ENCODE data around the gene UNC5B.

The UNC5B gene

GRCh38 chr10:71209352-71209715 is 3.0 kb upstream of the UNC5B start:
- H3K36me3 ChIP-seq (ENCODE audit: control insufficient read depth, insufficient read depth, low read length), result no peaks in the 10 kb centered on the region
- peaks cover 44% of the 10 kb centered on the region for H3K27me3 ChIP-seq (ENCODE audit: control insufficient read depth, insufficient read depth, low read length)
- no peak overlapping the region for H3K27ac ChIP-seq (ENCODE audit: low read depth, low read length)
- H3K9me3 ChIP-seq (ENCODE audit: control insufficient read depth, insufficient read depth, low read depth, low read length), result no peaks in the 10 kb centered on the region
- no peak overlapping the region for H3K9ac ChIP-seq (ENCODE audit: low read length)
- H3K4me1 ChIP-seq (ENCODE audit: control insufficient read depth, insufficient read depth, low read length), result peaks cover 24% of the 10 kb centered on the region
- H3K4me3 ChIP-seq (ENCODE audit: low read depth, low read length), result no peak overlapping the region

DNA sequence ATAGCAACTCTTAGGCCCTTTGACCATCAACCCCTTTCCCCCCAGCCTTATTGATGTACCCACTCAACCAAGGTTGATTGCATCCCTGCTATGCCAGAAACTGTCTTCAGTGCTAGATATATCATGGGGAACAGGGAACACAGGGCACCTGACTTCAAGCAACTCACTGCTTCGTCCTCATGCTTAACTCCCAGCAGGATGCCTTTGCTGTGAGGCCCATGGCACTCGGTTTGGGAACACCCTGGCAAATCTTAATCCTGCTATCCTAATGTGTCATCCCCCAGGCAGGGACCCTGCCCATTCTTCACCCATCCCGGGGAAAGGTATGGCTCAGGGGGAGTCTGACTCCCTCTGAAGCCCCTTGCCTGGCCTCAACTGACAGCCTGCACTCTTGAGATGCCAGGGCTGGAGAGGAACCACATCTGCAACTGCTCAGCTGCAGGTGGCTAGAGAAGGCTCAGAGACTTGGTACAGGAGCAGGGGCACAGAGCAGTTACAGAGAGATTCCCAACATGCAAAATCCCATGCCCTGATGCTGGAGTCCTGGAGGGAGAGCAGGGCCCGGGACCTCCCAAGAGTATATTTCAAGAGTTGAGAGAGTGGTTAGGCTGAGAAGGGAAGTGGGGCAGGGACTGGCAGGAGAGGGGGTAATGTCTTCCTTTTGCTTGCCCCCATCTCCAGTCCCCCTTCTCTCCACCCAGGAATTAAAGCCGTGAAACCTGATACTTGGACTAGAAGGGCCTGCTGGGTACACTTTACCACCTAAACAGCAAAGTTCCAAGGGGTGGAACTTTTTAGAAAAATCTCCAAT is 2.4 kb upstream of the UNC5B start:
- no peak overlapping the region for H3K27ac ChIP-seq (ENCODE audit: low read depth, low read length)
- H3K27me3 ChIP-seq (ENCODE audit: control insufficient read depth, insufficient read depth, low read length), result peaks cover 50% of the 10 kb centered on the region
- H3K9ac ChIP-seq (ENCODE audit: low read length), result no peak overlapping the region
- no peaks in the 10 kb centered on the region for H3K36me3 ChIP-seq (ENCODE audit: control insufficient read depth, insufficient read depth, low read length)
- no peaks in the 10 kb centered on the region for H3K9me3 ChIP-seq (ENCODE audit: control insufficient read depth, insufficient read depth, low read depth, low read length)
- no peak overlapping the region for H3K4me3 ChIP-seq (ENCODE audit: low read depth, low read length)
- peaks cover 27% of the 10 kb centered on the region for H3K4me1 ChIP-seq (ENCODE audit: control insufficient read depth, insufficient read depth, low read length)

DNA sequence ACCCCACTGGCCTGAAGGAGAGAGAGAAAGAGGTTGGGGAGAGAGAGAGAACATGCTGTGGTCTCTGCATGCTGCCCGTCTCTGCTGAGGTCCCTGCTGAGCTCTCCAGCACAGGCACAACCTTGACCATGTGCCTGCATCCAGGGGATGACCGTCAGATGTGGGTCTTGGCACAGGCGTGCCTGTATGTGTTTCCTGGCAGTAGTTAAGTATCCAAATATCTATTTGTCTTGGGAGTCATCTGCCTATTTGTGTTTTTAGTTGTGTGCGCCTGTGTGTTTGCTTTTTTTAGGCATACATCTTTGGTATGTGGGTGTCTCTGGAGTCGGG is 1.9 kb upstream of the UNC5B start:
- H3K9ac ChIP-seq (ENCODE audit: low read length), result no peak overlapping the region
- H3K27ac ChIP-seq (ENCODE audit: low read depth, low read length), result no peak overlapping the region
- H3K27me3 ChIP-seq (ENCODE audit: control insufficient read depth, insufficient read depth, low read length), result peaks cover 53% of the 10 kb centered on the region
- H3K36me3 ChIP-seq (ENCODE audit: control insufficient read depth, insufficient read depth, low read length), result no peaks in the 10 kb centered on the region
- no peaks in the 10 kb centered on the region for H3K9me3 ChIP-seq (ENCODE audit: control insufficient read depth, insufficient read depth, low read depth, low read length)
- H3K4me1 ChIP-seq (ENCODE audit: control insufficient read depth, insufficient read depth, low read length), result peaks cover 33% of the 10 kb centered on the region
- no peak overlapping the region for H3K4me3 ChIP-seq (ENCODE audit: low read depth, low read length)

DNA sequence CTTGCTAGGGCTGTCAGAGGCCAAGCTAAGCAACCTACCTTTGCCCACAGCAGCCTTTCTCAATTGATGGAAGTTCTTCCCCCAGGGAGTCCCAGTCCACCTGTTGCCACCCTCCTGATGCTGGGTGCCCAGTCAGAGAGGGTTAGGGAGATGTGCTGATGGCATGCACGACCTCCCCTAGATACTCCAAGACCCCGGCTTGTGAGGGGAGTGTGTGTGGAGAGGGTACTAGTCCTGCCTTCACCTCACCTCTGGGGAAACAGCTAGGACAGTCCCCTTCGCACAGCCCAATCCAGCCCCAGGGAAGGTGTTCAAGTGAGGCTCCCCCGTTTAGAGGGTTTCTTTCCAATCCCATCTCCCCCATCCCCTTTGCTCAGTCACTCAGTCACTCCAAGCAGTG is 1.3 kb upstream of the UNC5B start:
- Histone ChIP-seq H3K27me3 (ENCODE audit: control insufficient read depth, insufficient read depth, low read length) (peaks cover 53% of the 10 kb centered on the region), H3K9ac (ENCODE audit: low read length) (no peak overlapping the region), H3K27ac (ENCODE audit: low read depth, low read length) (no peak overlapping the region), H3K4me3 (ENCODE audit: low read depth, low read length) (no peak overlapping the region), H3K4me1 (ENCODE audit: control insufficient read depth, insufficient read depth, low read length) (peaks cover 38% of the 10 kb centered on the region), H3K9me3 (ENCODE audit: control insufficient read depth, insufficient read depth, low read depth, low read length) (no peaks in the 10 kb centered on the region), H3K36me3 (ENCODE audit: control insufficient read depth, insufficient read depth, low read length) (no peaks in the 10 kb centered on the region)

GRCh38 chr10:71211775-71212317 is 524 bp upstream of the UNC5B start:
- no peaks in the 10 kb centered on the region for H3K36me3 ChIP-seq (ENCODE audit: control insufficient read depth, insufficient read depth, low read length)
- peak overlapping the region; percentile 93 for H3K4me3 ChIP-seq (ENCODE audit: low read depth, low read length)
- H3K27ac ChIP-seq (ENCODE audit: low read depth, low read length), result no peak overlapping the region
- no peaks in the 10 kb centered on the region for H3K9me3 ChIP-seq (ENCODE audit: control insufficient read depth, insufficient read depth, low read depth, low read length)
- peaks cover 53% of the 10 kb centered on the region for H3K27me3 ChIP-seq (ENCODE audit: control insufficient read depth, insufficient read depth, low read length)
- H3K4me1 ChIP-seq (ENCODE audit: control insufficient read depth, insufficient read depth, low read length), result peaks cover 46% of the 10 kb centered on the region
- H3K9ac ChIP-seq (ENCODE audit: low read length), result peak overlapping the region; percentile 29

DNA sequence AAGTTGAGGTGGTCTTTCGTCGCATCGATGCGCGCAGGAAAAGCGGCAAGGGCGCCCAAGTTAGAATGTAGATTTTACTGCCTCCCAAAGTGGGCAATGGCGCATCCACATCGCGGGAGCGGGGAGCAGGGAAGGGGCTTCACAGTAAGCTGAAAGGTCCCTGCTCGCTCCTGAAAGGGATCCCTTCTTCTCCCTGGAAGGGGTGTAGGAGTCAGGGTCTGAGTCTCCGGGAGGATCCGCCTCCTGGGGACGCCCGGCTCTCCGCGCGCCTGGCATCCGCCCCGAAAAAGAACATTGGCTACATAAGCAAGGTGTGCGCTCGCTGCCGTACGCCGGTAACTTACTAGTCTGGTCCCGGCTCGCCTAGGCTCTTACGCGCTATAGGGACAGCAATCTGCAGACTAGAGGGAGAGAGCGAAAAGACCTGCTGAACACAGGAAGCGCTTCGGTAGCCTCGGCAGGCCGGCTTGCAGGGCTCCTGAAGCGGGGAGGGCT is 804 bp downstream of the UNC5B start:
- H3K9ac ChIP-seq (ENCODE audit: low read length), result peak overlapping the region; percentile 81

GRCh38 chr10:71213761-71214440 is 1.5 kb downstream of the UNC5B start:
- H3K4me1 ChIP-seq (ENCODE audit: control insufficient read depth, insufficient read depth, low read length), result peaks cover 57% of the 10 kb centered on the region
- H3K27ac ChIP-seq (ENCODE audit: low read depth, low read length), result no peak overlapping the region
- H3K36me3 ChIP-seq (ENCODE audit: control insufficient read depth, insufficient read depth, low read length), result no peaks in the 10 kb centered on the region
- H3K9ac ChIP-seq (ENCODE audit: low read length), result peak overlapping the region; percentile 10
- H3K9me3 ChIP-seq (ENCODE audit: control insufficient read depth, insufficient read depth, low read depth, low read length), result no peaks in the 10 kb centered on the region
- H3K27me3 ChIP-seq (ENCODE audit: control insufficient read depth, insufficient read depth, low read length), result peaks cover 62% of the 10 kb centered on the region
- H3K4me3 ChIP-seq (ENCODE audit: low read depth, low read length), result peak overlapping the region; percentile 93

More for the DNA sequence above, 804 bp downstream of the UNC5B start:
- Histone ChIP-seq H3K4me1 (ENCODE audit: control insufficient read depth, insufficient read depth, low read length) (peaks cover 51% of the 10 kb centered on the region), H3K27me3 (ENCODE audit: control insufficient read depth, insufficient read depth, low read length) (peaks cover 54% of the 10 kb centered on the region), H3K27ac (ENCODE audit: low read depth, low read length) (no peak overlapping the region; the same call in 1 of the 2 replicates), H3K9me3 (ENCODE audit: control insufficient read depth, insufficient read depth, low read depth, low read length) (no peaks in the 10 kb centered on the region), H3K4me3 (ENCODE audit: low read depth, low read length) (peak overlapping the region; percentile 93), H3K36me3 (ENCODE audit: control insufficient read depth, insufficient read depth, low read length) (no peaks in the 10 kb centered on the region)

GRCh38 chr10:71214641-71215559 is 2.5 kb downstream of the UNC5B start:
- H3K4me3 ChIP-seq (ENCODE audit: low read depth, low read length), result peak overlapping the region; percentile 93
- H3K27ac ChIP-seq (ENCODE audit: low read depth, low read length), result no peak overlapping the region
- H3K9me3 ChIP-seq (ENCODE audit: control insufficient read depth, insufficient read depth, low read depth, low read length), result no peaks in the 10 kb centered on the region
- no peaks in the 10 kb centered on the region for H3K36me3 ChIP-seq (ENCODE audit: control insufficient read depth, insufficient read depth, low read length)
- no peak overlapping the region for H3K9ac ChIP-seq (ENCODE audit: low read length)
- peaks cover 49% of the 10 kb centered on the region for H3K4me1 ChIP-seq (ENCODE audit: control insufficient read depth, insufficient read depth, low read length)
- H3K27me3 ChIP-seq (ENCODE audit: control insufficient read depth, insufficient read depth, low read length), result peaks cover 60% of the 10 kb centered on the region

- peaks cover 54% of the 10 kb centered on the region for H3K27me3 ChIP-seq (ENCODE audit: control insufficient read depth, insufficient read depth, low read length)
- peaks cover 47% of the 10 kb centered on the region for H3K4me1 ChIP-seq (ENCODE audit: control insufficient read depth, insufficient read depth, low read length)
- H3K36me3 ChIP-seq (ENCODE audit: control insufficient read depth, insufficient read depth, low read length), result no peaks in the 10 kb centered on the region
- H3K4me3 ChIP-seq (ENCODE audit: low read depth, low read length), result peak overlapping the region; percentile 62
- peak overlapping the region; percentile 53 for H3K9ac ChIP-seq (ENCODE audit: low read length)
- H3K9me3 ChIP-seq (ENCODE audit: control insufficient read depth, insufficient read depth, low read depth, low read length), result no peaks in the 10 kb centered on the region
- H3K27ac ChIP-seq (ENCODE audit: low read depth, low read length), result no peak overlapping the region
Observed at GRCh38 chr10:71216363-71216695, 4.0 kb downstream of the UNC5B start.

DNA sequence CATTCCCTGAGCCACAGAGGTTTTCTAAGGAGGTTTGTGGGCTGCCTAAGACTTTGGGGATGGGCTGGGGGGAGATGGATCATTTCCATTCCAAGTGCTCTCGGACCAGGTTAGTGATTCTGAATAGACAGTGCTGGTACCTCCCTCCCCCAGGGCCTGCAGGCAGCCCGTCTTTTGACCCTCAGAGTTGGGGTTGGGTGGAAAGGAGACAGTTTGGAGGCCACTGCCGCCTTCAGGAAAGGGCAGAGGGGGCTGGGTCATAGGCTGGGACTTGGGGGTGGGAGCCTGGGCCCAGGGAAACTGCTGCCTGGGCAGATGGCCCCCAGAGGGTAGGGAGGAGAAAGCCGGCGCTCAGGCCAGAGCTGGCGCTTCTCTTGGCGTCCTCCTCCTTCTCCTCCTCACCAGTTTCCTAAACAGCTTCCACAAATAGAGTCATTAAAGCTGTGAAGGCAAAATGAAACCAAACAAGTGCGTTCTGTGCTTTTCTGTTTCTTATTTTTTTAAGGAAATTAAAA is 4.4 kb downstream of the UNC5B start:
- peak overlapping the region; percentile 53 for H3K9ac ChIP-seq (ENCODE audit: low read length)
- H3K9me3 ChIP-seq (ENCODE audit: control insufficient read depth, insufficient read depth, low read depth, low read length), result no peaks in the 10 kb centered on the region
- H3K36me3 ChIP-seq (ENCODE audit: control insufficient read depth, insufficient read depth, low read length), result no peaks in the 10 kb centered on the region
- H3K27me3 ChIP-seq (ENCODE audit: control insufficient read depth, insufficient read depth, low read length), result peaks cover 49% of the 10 kb centered on the region
- H3K4me3 ChIP-seq (ENCODE audit: low read depth, low read length), result peak overlapping the region; percentile 62
- peak overlapping the region; percentile 61; the same call in 1 of the 2 replicates for H3K27ac ChIP-seq (ENCODE audit: low read depth, low read length)
- peaks cover 51% of the 10 kb centered on the region for H3K4me1 ChIP-seq (ENCODE audit: control insufficient read depth, insufficient read depth, low read length)

Measured in HUES6 (cell line).